RWPE1 (cell line): ENCODE results near the gene UIMC1.
A peak's percentile ranks its signal among the peaks of the same experiment; 100 is the strongest.

ENCODE experiments used
- CTCF ChIA-PET: fragments of 350-600 bp; sonication (Branson Sonifier 250); formaldehyde crosslinking; extraction: SDS; loops from one replicate; lab custom pipeline; 2021; lab: Yijun Ruan, JAX
- POLR2A ChIA-PET: fragments of 400-600 bp; formaldehyde crosslinking; extraction: SDS; loops from one replicate; lab custom pipeline; 2020; ENCODE audit warnings: antibody characterized with exemption; ENCODE audit not compliant: low non-redundant PET; lab: Yijun Ruan, JAX
- DNase-seq: peaks from one replicate; pipeline ENCODE4 v3.0.0; 2012; ENCODE audit warnings: low spot score
- H3K27ac ChIP-seq: fragments of 450-650 bp; 2 replicates; pipeline ENCODE4 v1.5.1; 2017
- CTCF ChIP-seq: fragments of 450-650 bp; conservative IDR thresholded peaks from 2 replicates; pipeline ENCODE4 v1.5.1; 2017; ENCODE audit warnings: low read depth, mild to moderate bottlenecking

UIMC1 gene

GRCh38 chr5:176864755-176865154, 141.8 kb downstream of the UIMC1 start:
- no peak overlapping the region for H3K27ac ChIP-seq
- ChIA-PET CTCF (interaction anchor here (0.8 kb wide), 1 partner anchor 164 kb away, joined by 3 read pairs; no protein-coding TSS in a partner anchor), POLR2A (no interaction called here)
- DNase-seq: no peak
- TF ChIP-seq CTCF: no peak

GRCh38 chr5:176863765-176864098, 142.8 kb downstream of the UIMC1 start:
- ChIA-PET POLR2A (no interaction called here), CTCF (no interaction called here)
- TF ChIP-seq CTCF: no peak
- H3K27ac ChIP-seq: no peak overlapping the region
- DNase-seq: no peak

GRCh38 chr5:176863041-176863764, 143.4 kb downstream of the UIMC1 start:
- ChIA-PET CTCF (no interaction called here), POLR2A (no interaction called here)
- no peak for DNase-seq
- TF ChIP-seq CTCF: no peak
- H3K27ac ChIP-seq: no peak overlapping the region

GRCh38 chr5:176862330-176862995, 144.1 kb downstream of the UIMC1 start:
- DNase-seq: peak; percentile 24
- no peak overlapping the region for H3K27ac ChIP-seq
- TF ChIP-seq CTCF: no peak
- CTCF ChIA-PET: interaction anchor here (0.5 to 0.8 kb wide), 2 partner anchors 202 to 312 kb away, joined by 3 to 4 read pairs; no protein-coding TSS in a partner anchor
- POLR2A ChIA-PET: no interaction called here

GRCh38 chr5:176861276-176861675, 145.3 kb downstream of the UIMC1 start:
- DNase-seq: no peak
- ChIA-PET POLR2A (no interaction called here), CTCF (interaction anchor here (0.8 to 1.2 kb wide), 2 partner anchors 9 to 201 kb away, joined by 3 to 4 read pairs; no protein-coding TSS in a partner anchor)
- TF ChIP-seq CTCF: no peak
- H3K27ac ChIP-seq: no peak overlapping the region

- H3K27ac ChIP-seq: no peak overlapping the region
- no peak for DNase-seq
- ChIA-PET POLR2A (no interaction called here), CTCF (interaction anchor here (1.2 to 1.4 kb wide), 2 partner anchors 9 to 200 kb away, joined by 3 read pairs; no protein-coding TSS in a partner anchor)
- no peak for TF ChIP-seq CTCF
Measured at GRCh38 chr5:176860381-176860780, 146.2 kb downstream of the UIMC1 start.
